HG03439 (cell line): ENCODE data around the gene THSD4.
A peak's percentile ranks its signal among the peaks of the same experiment; 100 is the strongest.

Experiments
- ATAC-seq: cut with Tn5 transposase; IDR thresholded peaks from one replicate; pipeline ENCODE4 v1.9.1; 2021; ENCODE audit warnings: mild to moderate bottlenecking, moderate library complexity; ENCODE audit not compliant: unreplicated experiment

Gene THSD4

GRCh38 chr15:71114887-71115566 lies at the start of gene THSD4:
THSD4 (plus strand) TSS chr15:71115471.
- ATAC-seq, result peak; percentile 82

GRCh38 chr15:71066983-71067382 lies 48.3 kb upstream of the THSD4 start:
- ATAC-seq, result no peak

- no peak for ATAC-seq
Observed at GRCh38 chr15:71069693-71070092, 45.6 kb upstream of the THSD4 start.

GRCh38 chr15:71071529-71071928 lies 43.7 kb upstream of the THSD4 start:
- no peak for ATAC-seq

GRCh38 chr15:71072423-71072822 lies 42.8 kb upstream of the THSD4 start:
- no peak for ATAC-seq

GRCh38 chr15:71078506-71079207 lies 36.6 kb upstream of the THSD4 start:
- no peak for ATAC-seq

GRCh38 chr15:71079208-71080044 lies 35.8 kb upstream of the THSD4 start:
- no peak for ATAC-seq

GRCh38 chr15:71080166-71080565 lies 35.1 kb upstream of the THSD4 start:
- no peak for ATAC-seq

- ATAC-seq, result no peak
Observed at GRCh38 chr15:71080705-71081104, 34.6 kb upstream of the THSD4 start.

- no peak for ATAC-seq
Observed at GRCh38 chr15:71082803-71083202, 32.5 kb upstream of the THSD4 start.

- ATAC-seq, result no peak
Observed at GRCh38 chr15:71083349-71083748, 31.9 kb upstream of the THSD4 start.

- no peak for ATAC-seq
Observed at GRCh38 chr15:71084264-71084663, 31.0 kb upstream of the THSD4 start.

- no peak for ATAC-seq
Observed at GRCh38 chr15:71085809-71086208, 29.5 kb upstream of the THSD4 start.

GRCh38 chr15:71088155-71088554 lies 27.1 kb upstream of the THSD4 start:
- no peak for ATAC-seq

GRCh38 chr15:71088683-71089082 lies 26.6 kb upstream of the THSD4 start:
- no peak for ATAC-seq

GRCh38 chr15:71089801-71090200 lies 25.5 kb upstream of the THSD4 start:
- no peak for ATAC-seq

- no peak for ATAC-seq
Observed at GRCh38 chr15:71091601-71092000, 23.7 kb upstream of the THSD4 start.

- no peak for ATAC-seq
Observed at GRCh38 chr15:71092056-71092600, 23.1 kb upstream of the THSD4 start.

GRCh38 chr15:71093054-71094024 lies 21.9 kb upstream of the THSD4 start:
- no peak for ATAC-seq

GRCh38 chr15:71094137-71094536 lies 21.1 kb upstream of the THSD4 start:
- no peak for ATAC-seq
